ENCODE data around the gene MTG2.

MTG2 gene

GRCh38 chr20:62231292-62231691 is 48.5 kb downstream of the MTG2 start:
- no peak overlapping the region for H3K4me3 ChIP-seq (ENCODE audit: low read depth, low read length)
- no peak overlapping the region for H3K18ac ChIP-seq (ENCODE audit: low read length)
- H2BK12ac ChIP-seq (ENCODE audit: low read length) = no peak overlapping the region
- no peak overlapping the region for H4K91ac ChIP-seq (ENCODE audit: low read depth, low read length)
- H3K27me3 ChIP-seq (ENCODE audit: insufficient read depth, low read length) = no peaks in the 10 kb centered on the region
- no peak overlapping the region for H4K8ac ChIP-seq (ENCODE audit: low read depth, low read length)
- no CpG with 5 or more reads among the region's 6 CpGs for WGBS (ENCODE audit: extremely low coverage, insufficient coverage, insufficient read length)
- H3K4me2 ChIP-seq (ENCODE audit: low read length) = no peak overlapping the region
- no peak overlapping the region for H2AFZ ChIP-seq (ENCODE audit: insufficient read depth, low read length, poor library complexity)
- no peak overlapping the region for H2BK120ac ChIP-seq (ENCODE audit: insufficient read depth, low read length, poor library complexity)
- H3K36me3 ChIP-seq (ENCODE audit: control insufficient read depth in 1 of 2, insufficient read depth in 2 of 2, low read length in 2 of 2) = no peaks in the 10 kb centered on the region
- no peak overlapping the region for H2BK5ac ChIP-seq (ENCODE audit: low read depth, low read length, poor library complexity)
- H3K79me1 ChIP-seq (ENCODE audit: low read length) = no peaks in the 10 kb centered on the region
- H3K23ac ChIP-seq (ENCODE audit: low read length) = no peak overlapping the region
- no peak for DNase-seq
- no peak overlapping the region for H3K4ac ChIP-seq (ENCODE audit: low read depth, low read length)
- H3K9me3 ChIP-seq (ENCODE audit: insufficient read depth, low read depth, low read length) = peaks cover 15% of the 10 kb centered on the region
- H3K9ac ChIP-seq (ENCODE audit: low read length) = no peak overlapping the region
- no peak overlapping the region for H4K12ac ChIP-seq (ENCODE audit: low read depth, low read length)
- no peaks in the 10 kb centered on the region for H3K4me1 ChIP-seq (ENCODE audit: control insufficient read depth in 1 of 2, insufficient read depth in 2 of 2, low read length in 2 of 2)
- H3K79me2 ChIP-seq (ENCODE audit: control insufficient read depth, insufficient read depth, low read length, poor library complexity) = no peaks in the 10 kb centered on the region
- H2AK5ac ChIP-seq (ENCODE audit: low read length) = no peak overlapping the region
- no peak overlapping the region for H3K14ac ChIP-seq (ENCODE audit: low read length)
- H3K27ac ChIP-seq (ENCODE audit: low read depth, low read length) = no peak overlapping the region

- no peak overlapping the region for H2AFZ ChIP-seq (ENCODE audit: insufficient read depth, low read length, poor library complexity)
- no peaks in the 10 kb centered on the region for H3K27me3 ChIP-seq (ENCODE audit: insufficient read depth, low read length)
- H2BK5ac ChIP-seq (ENCODE audit: low read depth, low read length, poor library complexity) = no peak overlapping the region
- no peak overlapping the region for H3K18ac ChIP-seq (ENCODE audit: low read length)
- no peak overlapping the region for H4K12ac ChIP-seq (ENCODE audit: low read depth, low read length)
- no peak overlapping the region for H3K4me2 ChIP-seq (ENCODE audit: low read length)
- H3K4ac ChIP-seq (ENCODE audit: low read depth, low read length) = no peak overlapping the region
- no peak overlapping the region for H3K27ac ChIP-seq (ENCODE audit: low read depth, low read length)
- no CpG with 5 or more reads among the region's 7 CpGs for whole genome bisulfite sequencing (ENCODE audit: extremely low coverage, insufficient coverage, insufficient read length)
- H3K9ac ChIP-seq (ENCODE audit: low read length) = no peak overlapping the region
- no peak overlapping the region for H2BK120ac ChIP-seq (ENCODE audit: insufficient read depth, low read length, poor library complexity)
- DNase-seq = no peak
- no peak overlapping the region for H3K14ac ChIP-seq (ENCODE audit: low read length)
- H4K91ac ChIP-seq (ENCODE audit: low read depth, low read length) = no peak overlapping the region
- no peaks in the 10 kb centered on the region for H3K79me1 ChIP-seq (ENCODE audit: low read length)
- no peaks in the 10 kb centered on the region for H3K36me3 ChIP-seq (ENCODE audit: control insufficient read depth in 1 of 2, insufficient read depth in 2 of 2, low read length in 2 of 2)
- H3K79me2 ChIP-seq (ENCODE audit: control insufficient read depth, insufficient read depth, low read length, poor library complexity) = no peaks in the 10 kb centered on the region
- no peak overlapping the region for H3K4me3 ChIP-seq (ENCODE audit: low read depth, low read length)
- no peak overlapping the region for H2BK12ac ChIP-seq (ENCODE audit: low read length)
- peaks cover 15% of the 10 kb centered on the region for H3K9me3 ChIP-seq (ENCODE audit: insufficient read depth, low read depth, low read length)
- H3K4me1 ChIP-seq (ENCODE audit: control insufficient read depth in 1 of 2, insufficient read depth in 2 of 2, low read length in 2 of 2) = no peaks in the 10 kb centered on the region
- no peak overlapping the region for H2AK5ac ChIP-seq (ENCODE audit: low read length)
- H3K23ac ChIP-seq (ENCODE audit: low read length) = no peak overlapping the region
- H4K8ac ChIP-seq (ENCODE audit: low read depth, low read length) = no peak overlapping the region
Observed at GRCh38 chr20:62232194-62232593, 49.4 kb downstream of the MTG2 start.

GRCh38 chr20:62232770-62233645 is 50.2 kb downstream of the MTG2 start:
- peaks cover 3 to 5% of the 10 kb centered on the region in 2 experiments for H3K4me1 ChIP-seq (ENCODE audit: control insufficient read depth in 1 of 2, insufficient read depth in 2 of 2, low read length in 2 of 2)
- no peak overlapping the region for H2BK120ac ChIP-seq (ENCODE audit: insufficient read depth, low read length, poor library complexity)
- H3K27me3 ChIP-seq (ENCODE audit: insufficient read depth, low read length) = no peaks in the 10 kb centered on the region
- H2BK12ac ChIP-seq (ENCODE audit: low read length) = no peak overlapping the region
- no peak overlapping the region for H3K23ac ChIP-seq (ENCODE audit: low read length)
- no peak overlapping the region for H2AFZ ChIP-seq (ENCODE audit: insufficient read depth, low read length, poor library complexity)
- H3K14ac ChIP-seq (ENCODE audit: low read length) = no peak overlapping the region
- no peaks in the 10 kb centered on the region for H3K79me2 ChIP-seq (ENCODE audit: control insufficient read depth, insufficient read depth, low read length, poor library complexity)
- H4K12ac ChIP-seq (ENCODE audit: low read depth, low read length) = no peak overlapping the region
- DNase-seq = no peak
- H3K27ac ChIP-seq (ENCODE audit: low read depth, low read length) = no peak overlapping the region
- H3K18ac ChIP-seq (ENCODE audit: low read length) = no peak overlapping the region
- no CpG with 5 or more reads among the region's 18 CpGs for WGBS (ENCODE audit: extremely low coverage, insufficient coverage, insufficient read length)
- no peak overlapping the region for H3K4me2 ChIP-seq (ENCODE audit: low read length)
- H4K91ac ChIP-seq (ENCODE audit: low read depth, low read length) = no peak overlapping the region
- no peaks in the 10 kb centered on the region for H3K36me3 ChIP-seq (ENCODE audit: control insufficient read depth in 1 of 2, insufficient read depth in 2 of 2, low read length in 2 of 2)
- H3K4ac ChIP-seq (ENCODE audit: low read depth, low read length) = no peak overlapping the region
- H3K79me1 ChIP-seq (ENCODE audit: low read length) = no peaks in the 10 kb centered on the region
- H3K9me3 ChIP-seq (ENCODE audit: insufficient read depth, low read depth, low read length) = peaks cover 15% of the 10 kb centered on the region
- H2AK5ac ChIP-seq (ENCODE audit: low read length) = no peak overlapping the region
- H2BK5ac ChIP-seq (ENCODE audit: low read depth, low read length, poor library complexity) = no peak overlapping the region
- no peak overlapping the region for H3K4me3 ChIP-seq (ENCODE audit: low read depth, low read length)
- H3K9ac ChIP-seq (ENCODE audit: low read length) = no peak overlapping the region
- no peak overlapping the region for H4K8ac ChIP-seq (ENCODE audit: low read depth, low read length)

GRCh38 chr20:62233684-62234083 is 50.9 kb downstream of the MTG2 start:
- Histone ChIP-seq H3K4me3 (ENCODE audit: low read depth, low read length) (no peak overlapping the region), H3K14ac (ENCODE audit: low read length) (no peak overlapping the region)
- no CpG with 5 or more reads among the region's 4 CpGs for WGBS (ENCODE audit: extremely low coverage, insufficient coverage, insufficient read length)

More at GRCh38 chr20:62233684-62234083, 50.9 kb downstream of the MTG2 start:
- H4K12ac ChIP-seq (ENCODE audit: low read depth, low read length) = no peak overlapping the region
- H3K27me3 ChIP-seq (ENCODE audit: insufficient read depth, low read length) = no peaks in the 10 kb centered on the region
- no peak overlapping the region for H3K4ac ChIP-seq (ENCODE audit: low read depth, low read length)
- H3K9ac ChIP-seq (ENCODE audit: low read length) = no peak overlapping the region
- no peak overlapping the region for H3K18ac ChIP-seq (ENCODE audit: low read length)
- H2BK120ac ChIP-seq (ENCODE audit: insufficient read depth, low read length, poor library complexity) = no peak overlapping the region
- H3K36me3 ChIP-seq (ENCODE audit: control insufficient read depth in 1 of 2, insufficient read depth in 2 of 2, low read length in 2 of 2) = no peaks in the 10 kb centered on the region
- H2BK12ac ChIP-seq (ENCODE audit: low read length) = no peak overlapping the region
- H3K79me2 ChIP-seq (ENCODE audit: control insufficient read depth, insufficient read depth, low read length, poor library complexity) = no peaks in the 10 kb centered on the region
- no peak overlapping the region for H3K4me2 ChIP-seq (ENCODE audit: low read length)
- H3K23ac ChIP-seq (ENCODE audit: low read length) = no peak overlapping the region
- H4K91ac ChIP-seq (ENCODE audit: low read depth, low read length) = no peak overlapping the region
- no peak for DNase-seq
- peaks cover 3 to 5% of the 10 kb centered on the region in 2 experiments for H3K4me1 ChIP-seq (ENCODE audit: control insufficient read depth in 1 of 2, insufficient read depth in 2 of 2, low read length in 2 of 2)
- peaks cover 15% of the 10 kb centered on the region for H3K9me3 ChIP-seq (ENCODE audit: insufficient read depth, low read depth, low read length)
- H2AFZ ChIP-seq (ENCODE audit: insufficient read depth, low read length, poor library complexity) = no peak overlapping the region
- no peak overlapping the region for H4K8ac ChIP-seq (ENCODE audit: low read depth, low read length)
- no peak overlapping the region for H3K27ac ChIP-seq (ENCODE audit: low read depth, low read length)
- H2AK5ac ChIP-seq (ENCODE audit: low read length) = no peak overlapping the region
- no peaks in the 10 kb centered on the region for H3K79me1 ChIP-seq (ENCODE audit: low read length)
- H2BK5ac ChIP-seq (ENCODE audit: low read depth, low read length, poor library complexity) = no peak overlapping the region

Data from trophoblast cell (in vitro differentiated cells and primary cell).